GM18499 (cell line): Measurements from ENCODE around the gene DAAM2.

Experiments used
- ATAC-seq: cut with Tn5 transposase; IDR thresholded peaks from one replicate; pipeline ENCODE4 v1.9.1; 2021; ENCODE audit warnings: moderate number of reproducible peaks; ENCODE audit not compliant: insufficient read depth, unreplicated experiment

DAAM2 gene

GRCh38 chr6:39791850-39792539, at the start of gene DAAM2:
Gene DAAM2, plus strand, starts transcription at chr6:39792376. Its CDS starts 63,927 bp downstream, at chr6:39856303.
- no peak for ATAC-seq

GRCh38 chr6:39746795-39747194, 45.4 kb upstream of the DAAM2 start:
- no peak for ATAC-seq

DNA sequence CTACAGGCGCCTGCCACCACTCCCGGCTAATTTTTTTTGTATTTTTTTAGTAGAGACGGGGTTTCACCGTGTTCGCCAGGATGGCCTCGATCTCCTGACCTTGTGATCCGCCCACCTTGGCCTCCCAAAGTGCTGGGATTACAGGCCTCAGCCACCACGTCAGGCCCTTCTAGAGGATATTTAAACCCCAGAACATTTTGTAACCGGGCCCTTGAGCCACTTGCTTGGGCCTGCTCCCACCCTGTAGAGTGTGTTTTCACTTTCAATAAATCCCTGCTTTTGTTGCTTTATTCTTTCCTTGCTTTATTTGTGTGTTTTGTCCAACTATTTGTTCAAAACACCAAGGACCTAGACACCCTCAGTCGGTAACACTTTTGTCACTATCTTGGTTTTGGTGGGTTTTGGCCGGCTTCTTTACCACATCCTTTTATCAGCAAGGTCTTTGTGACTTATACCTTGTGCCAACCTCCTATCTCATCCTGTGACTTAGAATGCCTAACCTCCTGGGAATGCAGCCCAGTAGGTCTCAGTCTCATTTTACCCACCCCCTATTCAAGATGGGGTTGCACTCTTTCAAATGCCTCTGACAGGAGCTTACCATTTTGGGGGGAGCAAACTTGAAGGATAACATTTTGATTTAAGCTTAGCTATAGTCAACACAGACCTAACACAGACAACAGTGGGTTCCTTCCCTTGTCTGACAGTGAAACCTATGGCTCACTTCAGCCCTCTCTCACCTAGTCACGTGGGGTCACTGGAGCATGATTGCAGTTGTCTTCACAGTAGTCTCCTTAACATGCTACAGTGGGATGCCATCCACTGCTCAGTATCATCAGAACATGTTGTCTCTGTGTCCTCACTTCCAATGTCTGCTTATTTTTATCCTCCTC, 39.1 kb upstream of the DAAM2 start:
- no peak for ATAC-seq

- no peak for ATAC-seq
These were observed 38.5 kb upstream of the DAAM2 start for GRCh38 chr6:39753725-39754045.

- ATAC-seq = no peak
These were observed 37.6 kb upstream of the DAAM2 start for GRCh38 chr6:39754514-39755115.

GRCh38 chr6:39755231-39755630, 36.9 kb upstream of the DAAM2 start:
- ATAC-seq = no peak

DNA sequence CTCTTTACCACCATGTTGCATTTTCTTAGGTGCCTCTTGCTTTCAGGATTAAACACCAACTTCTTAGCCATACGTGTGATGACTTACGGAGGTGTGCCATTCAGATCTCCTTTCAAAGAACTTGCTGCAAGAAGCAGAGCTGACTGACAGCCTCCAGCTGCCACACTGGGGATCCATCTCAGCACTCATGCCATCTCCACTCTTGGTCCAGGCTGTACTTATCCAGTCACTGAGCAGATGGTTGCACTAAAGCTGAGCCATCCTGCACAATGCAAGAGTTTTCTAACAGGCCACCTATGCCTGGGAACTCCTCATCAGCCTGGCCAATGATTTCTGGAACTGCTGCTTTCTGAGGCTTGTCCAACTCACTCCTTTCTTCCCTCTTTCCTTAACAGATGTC, 35.6 kb upstream of the DAAM2 start:
- no peak for ATAC-seq

- ATAC-seq = no peak
These were observed 33.1 kb upstream of the DAAM2 start for GRCh38 chr6:39758905-39759605.

- no peak for ATAC-seq
These were observed 31.8 kb upstream of the DAAM2 start for GRCh38 chr6:39760226-39760952.

- no peak for ATAC-seq
These were observed 26.6 kb upstream of the DAAM2 start for GRCh38 chr6:39765508-39766065.

DNA sequence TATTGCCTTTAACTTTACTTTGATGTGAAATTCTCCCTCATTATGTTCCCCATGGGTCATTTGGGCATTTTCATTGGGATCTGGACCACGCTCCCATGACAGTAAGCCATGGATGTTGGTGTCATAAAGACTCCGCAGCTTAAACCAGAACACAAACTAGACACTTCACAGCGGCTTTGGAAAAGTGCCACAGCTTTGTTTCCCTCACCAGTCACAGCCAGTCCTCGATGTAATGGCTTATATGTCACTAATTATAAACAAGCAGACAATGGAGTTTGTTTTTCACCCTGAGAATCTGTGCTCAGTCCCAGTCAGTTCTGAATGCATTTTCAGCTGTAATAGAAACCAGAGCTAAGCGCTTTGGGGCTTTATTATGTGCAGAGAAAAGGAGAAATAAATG, 23.2 kb upstream of the DAAM2 start:
- ATAC-seq = no peak

GRCh38 chr6:39770446-39770845, 21.7 kb upstream of the DAAM2 start:
- ATAC-seq = no peak

DNA sequence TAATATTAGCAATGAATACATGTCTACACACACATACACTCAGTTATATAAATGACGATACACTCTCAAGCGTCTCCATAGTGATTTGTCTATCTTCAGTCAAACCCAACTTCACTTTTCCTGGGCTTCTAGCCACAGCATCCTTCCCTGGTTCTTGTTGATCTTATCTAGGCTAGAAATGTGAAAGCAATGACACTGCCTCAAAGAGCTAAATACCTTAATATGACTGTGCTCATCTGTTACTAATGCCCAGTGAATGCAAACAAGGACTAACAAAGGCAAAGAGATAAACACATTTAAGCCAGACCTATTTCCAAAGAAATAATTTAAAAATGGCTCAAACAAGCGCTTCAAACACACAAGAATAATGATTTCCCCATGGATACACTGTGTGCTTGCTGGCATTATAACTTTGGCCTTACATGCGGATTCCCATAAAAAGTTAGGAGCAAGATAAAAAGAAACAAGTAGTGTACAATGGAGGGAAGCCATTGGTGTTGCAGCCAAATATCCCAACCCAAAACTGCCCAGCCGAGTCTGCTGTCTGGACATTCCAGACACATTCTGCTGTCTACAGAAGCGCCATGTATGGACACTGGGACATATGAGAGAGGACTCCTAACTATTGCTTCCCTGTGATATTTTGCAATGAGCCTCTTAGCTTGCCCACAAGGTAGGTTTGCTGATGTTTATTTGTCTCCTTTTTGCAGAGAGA, 19.5 kb upstream of the DAAM2 start:
- ATAC-seq = no peak

GRCh38 chr6:39773782-39774181, 18.4 kb upstream of the DAAM2 start:
- no peak for ATAC-seq

GRCh38 chr6:39776581-39776980, 15.6 kb upstream of the DAAM2 start:
- no peak for ATAC-seq

GRCh38 chr6:39777218-39777617, 15.0 kb upstream of the DAAM2 start:
- ATAC-seq = no peak

DNA sequence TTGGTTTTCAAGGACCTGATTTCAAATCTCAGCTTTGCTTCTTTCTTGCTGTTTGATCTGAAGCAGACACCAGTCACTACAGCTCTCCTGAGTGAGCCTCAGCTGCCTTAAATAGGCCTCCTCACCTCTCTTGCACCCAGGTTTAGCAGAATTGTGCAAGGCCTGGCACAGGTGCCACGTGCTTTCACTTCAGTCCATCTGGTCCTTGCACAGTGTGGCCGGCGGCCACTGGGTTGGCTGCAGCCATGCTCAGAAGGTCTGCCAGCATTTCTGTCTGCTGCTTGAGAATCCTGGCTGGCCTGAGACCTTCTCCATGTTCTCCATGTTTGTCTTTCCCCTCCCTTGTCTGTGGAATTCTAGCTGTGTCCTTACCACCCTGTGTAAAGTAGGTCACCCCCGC, 14.5 kb upstream of the DAAM2 start:
- ATAC-seq = no peak

GRCh38 chr6:39778581-39779255, 13.5 kb upstream of the DAAM2 start:
- ATAC-seq = no peak

GRCh38 chr6:39785281-39785680, 6.9 kb upstream of the DAAM2 start:
- ATAC-seq = no peak
